Osteoblast (primary cell): ENCODE data around the gene ASTN2. TPM values are rescaled to one million over a fixed set of nuclear protein-coding genes. Genes with fewer than 3 reads are reported as not detected.

ENCODE experiments used
- DNase-seq: peaks from one replicate; pipeline ENCODE4 v3.0.0; 2011; ENCODE audit warnings: low spot score, mixed read lengths; ENCODE audit not compliant: insufficient read length; ENCODE audit errors: missing footprints
- H2AFZ ChIP-seq: 2 replicates; pipeline ENCODE4 v1.6.0; 2011; ENCODE audit warnings: mild to moderate bottlenecking, low read length
- H3K27ac ChIP-seq: 2 replicates; pipeline ENCODE4 v1.5.1; 2011; ENCODE audit warnings: mild to moderate bottlenecking, low read depth, low read length, moderate library complexity
- H3K27me3 ChIP-seq: 2 replicates; pipeline ENCODE4 v1.6.0; 2012; ENCODE audit warnings: mild to moderate bottlenecking, control low read depth, inconsistent platforms, low read length, moderate library complexity; ENCODE audit not compliant: insufficient read depth
- H3K36me3 ChIP-seq: 2 replicates; pipeline ENCODE4 v1.5.1; 2011; ENCODE audit warnings: mild to moderate bottlenecking, low read length, control low read depth, moderate library complexity; ENCODE audit not compliant: insufficient read depth
- H3K4me1 ChIP-seq: 2 replicates; pipeline ENCODE4 v1.5.1; 2011; ENCODE audit warnings: mild to moderate bottlenecking, low read length, control low read depth, moderate library complexity; ENCODE audit not compliant: insufficient read depth
- H3K4me2 ChIP-seq: 2 replicates; pipeline ENCODE4 v1.6.0; 2011; ENCODE audit warnings: mild to moderate bottlenecking, low read length; ENCODE audit not compliant: insufficient read depth
- H3K4me3 ChIP-seq: fragments of 200-600 bp; sonication (generic); 3 replicates; pipeline ENCODE4 v1.5.1; 2012; ENCODE audit warnings: mild to moderate bottlenecking, low read length, inconsistent platforms; ENCODE audit not compliant: insufficient read depth
- H3K79me2 ChIP-seq: 2 replicates; pipeline ENCODE4 v1.6.0; 2012; ENCODE audit warnings: mild to moderate bottlenecking, low read length, control low read depth, inconsistent platforms; ENCODE audit not compliant: insufficient read depth
- H3K9me3 ChIP-seq: 2 replicates; pipeline ENCODE4 v1.5.1; 2011; ENCODE audit warnings: low read depth, low read length, control low read depth
- H4K20me1 ChIP-seq: 2 replicates; pipeline ENCODE4 v1.6.0; 2012; ENCODE audit warnings: mild to moderate bottlenecking, low read length, control low read depth; ENCODE audit not compliant: insufficient read depth
- total RNA-seq: library from RNA; depleted of rRNA; stranded (reverse); fragments of >200 nt; gene quantifications from 2 replicates; pipeline ENCODE4 v1.2.3, GENCODE V29; 2012
- TF ChIP-seq, protein P1 (sequence below): IDR thresholded peaks from 2 replicates; pipeline ENCODE4 v1.5.1; 2011; ENCODE audit warnings: mild to moderate bottlenecking, low read depth, low read length, moderate library complexity; ENCODE audit errors: extremely low read depth

The ASTN2 gene
- total RNA-seq, 1 donor = 4.7 TPM

DNA sequence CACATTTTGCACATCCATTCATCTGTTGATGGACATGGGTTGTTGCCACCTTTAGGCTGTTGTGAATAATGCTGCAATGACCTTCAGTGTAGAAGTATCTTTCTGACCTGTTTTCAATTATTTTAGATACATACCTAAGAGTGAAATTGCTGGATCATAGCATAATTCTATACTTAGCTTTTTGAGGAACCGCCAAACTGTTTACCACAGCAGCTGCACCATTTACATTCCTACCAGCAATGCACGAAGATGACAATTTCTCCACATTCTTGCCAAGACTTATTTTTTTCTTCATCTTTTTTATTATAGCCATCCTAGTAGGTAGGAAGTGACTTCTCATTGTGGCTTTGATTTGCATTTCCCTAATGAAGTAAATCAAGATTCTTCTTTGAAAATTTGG, 36.5 kb upstream of the ASTN2 start:
- H3K4me3 ChIP-seq = no peak overlapping the region
- no peak overlapping the region for H2AFZ ChIP-seq
- H3K27ac ChIP-seq = no peak overlapping the region
- no peaks in the 10 kb centered on the region for H3K4me1 ChIP-seq
- H3K79me2 ChIP-seq = no peaks in the 10 kb centered on the region
- H3K9me3 ChIP-seq = no peaks in the 10 kb centered on the region
- no peak overlapping the region for H3K4me2 ChIP-seq
- H4K20me1 ChIP-seq = no peaks in the 10 kb centered on the region
- H3K27me3 ChIP-seq = no peaks in the 10 kb centered on the region
- no peak for DNase-seq
- TF ChIP-seq, protein P1, sequence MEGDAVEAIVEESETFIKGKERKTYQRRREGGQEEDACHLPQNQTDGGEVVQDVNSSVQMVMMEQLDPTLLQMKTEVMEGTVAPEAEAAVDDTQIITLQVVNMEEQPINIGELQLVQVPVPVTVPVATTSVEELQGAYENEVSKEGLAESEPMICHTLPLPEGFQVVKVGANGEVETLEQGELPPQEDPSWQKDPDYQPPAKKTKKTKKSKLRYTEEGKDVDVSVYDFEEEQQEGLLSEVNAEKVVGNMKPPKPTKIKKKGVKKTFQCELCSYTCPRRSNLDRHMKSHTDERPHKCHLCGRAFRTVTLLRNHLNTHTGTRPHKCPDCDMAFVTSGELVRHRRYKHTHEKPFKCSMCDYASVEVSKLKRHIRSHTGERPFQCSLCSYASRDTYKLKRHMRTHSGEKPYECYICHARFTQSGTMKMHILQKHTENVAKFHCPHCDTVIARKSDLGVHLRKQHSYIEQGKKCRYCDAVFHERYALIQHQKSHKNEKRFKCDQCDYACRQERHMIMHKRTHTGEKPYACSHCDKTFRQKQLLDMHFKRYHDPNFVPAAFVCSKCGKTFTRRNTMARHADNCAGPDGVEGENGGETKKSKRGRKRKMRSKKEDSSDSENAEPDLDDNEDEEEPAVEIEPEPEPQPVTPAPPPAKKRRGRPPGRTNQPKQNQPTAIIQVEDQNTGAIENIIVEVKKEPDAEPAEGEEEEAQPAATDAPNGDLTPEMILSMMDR = no peak
- H3K36me3 ChIP-seq = no peaks in the 10 kb centered on the region

DNA sequence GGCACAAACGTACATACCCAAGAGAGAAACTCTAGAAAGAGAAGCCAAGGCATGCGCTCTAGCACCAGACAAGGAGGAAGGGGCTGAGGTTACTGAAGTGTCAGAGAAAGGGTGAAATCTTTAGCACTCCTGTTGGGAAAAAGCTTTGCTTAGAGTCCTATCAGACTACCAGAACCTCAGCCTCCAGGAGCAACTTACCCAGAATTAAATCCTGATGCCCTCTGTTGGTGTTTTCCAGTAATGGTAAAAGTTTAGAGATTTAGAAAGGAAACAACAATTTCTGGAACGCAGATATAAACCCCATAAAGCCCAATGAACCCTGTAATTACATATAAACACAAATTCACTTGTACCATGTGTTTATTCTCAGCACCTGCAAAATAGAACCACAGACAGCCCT, 33.2 kb upstream of the ASTN2 start:
- no peaks in the 10 kb centered on the region for H4K20me1 ChIP-seq
- DNase-seq = no peak
- H3K27ac ChIP-seq = no peak overlapping the region

DNA sequence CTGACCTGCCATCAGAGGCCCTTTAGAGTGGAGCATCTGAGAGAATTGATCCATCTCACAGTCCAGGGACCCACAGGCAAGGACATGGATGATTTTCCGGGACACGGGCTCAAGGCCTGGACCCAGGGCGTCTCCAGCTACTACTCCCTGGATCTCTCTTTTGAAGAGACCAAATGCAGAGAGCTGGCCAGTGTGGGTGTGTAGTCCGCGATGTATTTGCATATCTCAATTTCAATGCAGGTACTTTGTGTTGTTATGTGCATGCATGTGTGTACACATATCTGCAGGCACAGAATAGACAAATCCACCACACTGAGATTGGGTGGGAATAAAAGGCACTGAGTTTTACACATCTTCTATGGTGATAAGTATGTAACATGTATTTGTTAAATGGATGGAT, 30.8 kb upstream of the ASTN2 start:
- H3K79me2 ChIP-seq = no peaks in the 10 kb centered on the region
- DNase-seq = no peak
- H4K20me1 ChIP-seq = no peaks in the 10 kb centered on the region
- TF ChIP-seq, protein P1 = no peak
- H3K27me3 ChIP-seq = no peaks in the 10 kb centered on the region
- H3K4me1 ChIP-seq = no peaks in the 10 kb centered on the region
- no peak overlapping the region for H3K27ac ChIP-seq
- H3K9me3 ChIP-seq = no peaks in the 10 kb centered on the region
- no peak overlapping the region for H3K4me3 ChIP-seq
- H3K4me2 ChIP-seq = no peak overlapping the region
- no peak overlapping the region for H2AFZ ChIP-seq
- H3K36me3 ChIP-seq = no peaks in the 10 kb centered on the region

More for the DNA sequence above, 33.2 kb upstream of the ASTN2 start:
- TF ChIP-seq, protein P1 = no peak
- Histone ChIP-seq H2AFZ (no peak overlapping the region), H3K9me3 (no peaks in the 10 kb centered on the region), H3K36me3 (no peaks in the 10 kb centered on the region), H3K4me3 (no peak overlapping the region), H3K79me2 (no peaks in the 10 kb centered on the region), H3K27me3 (no peaks in the 10 kb centered on the region), H3K4me1 (no peaks in the 10 kb centered on the region), H3K4me2 (no peak overlapping the region)

DNA sequence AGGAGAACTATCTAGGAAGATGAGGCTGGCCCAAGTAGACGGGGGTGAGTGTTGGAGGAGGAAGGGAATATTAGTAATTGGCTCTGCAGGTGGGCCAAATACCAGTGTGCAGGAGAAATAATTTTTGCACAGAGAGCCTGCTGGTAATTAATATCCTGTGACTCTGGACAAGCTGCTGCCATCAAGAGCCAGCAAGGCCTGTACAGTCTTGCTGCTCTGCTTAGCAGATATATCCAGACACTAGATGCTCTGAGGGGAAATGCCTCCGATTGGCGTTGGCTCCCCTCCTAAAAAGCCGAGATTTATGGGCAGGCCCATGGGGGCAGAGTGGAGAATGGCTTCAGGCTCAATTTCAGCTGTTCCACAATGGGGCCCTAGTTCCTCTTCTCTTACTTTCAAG, 29.6 kb upstream of the ASTN2 start:
- Histone ChIP-seq H4K20me1 (no peaks in the 10 kb centered on the region), H3K79me2 (no peaks in the 10 kb centered on the region), H3K9me3 (no peaks in the 10 kb centered on the region), H3K27ac (no peak overlapping the region), H3K4me1 (no peaks in the 10 kb centered on the region), H3K4me2 (no peak overlapping the region), H2AFZ (no peak overlapping the region), H3K27me3 (no peaks in the 10 kb centered on the region), H3K36me3 (no peaks in the 10 kb centered on the region), H3K4me3 (no peak overlapping the region)
- DNase-seq = no peak
- TF ChIP-seq, protein P1 = no peak
